Measurements from ENCODE around the gene FITM2.

- TF ChIP-seq CTCF (IDR thresholded peaks at IDR 0.05): no peak
- TF ChIP-seq POLR2A (IDR thresholded peaks at IDR 0.05): no peak
These were observed 46.7 kb downstream of the FITM2 start for GRCh38 chr20:44264287-44264686.
